K562 (cell line): ENCODE results near the gene BMPER. TPM values are rescaled to one million over a fixed set of nuclear protein-coding genes. Genes with fewer than 3 reads are reported as not detected.

ENCODE experiments used
- ATAC-seq: fragments of 200-7000 bp; cut with Tn5 transposase; 3 replicates; pipeline ENCODE4 v1.9.1; 2020; ENCODE audit warnings: moderate library complexity
- BruUV-seq: library from RNA; stranded (reverse); fragments of 400-500 nt; replicated peaks from 2 replicates; lab custom pipeline; 2021; lab: Mats Ljungman, UMichigan
- CTCF ChIA-PET: fragments of 300-600 bp; formaldehyde crosslinking; extraction: SDS; loops from one replicate; lab custom pipeline; 2021; ENCODE audit warnings: low intra/inter-chr PET ratio; lab: Yijun Ruan, JAX
- POLR2A ChIA-PET: fragments of 300-600, 350-650 bp; sonication (Branson Sonifier 250); formaldehyde crosslinking; extraction: SDS; loops from one replicate; lab custom pipeline; 2021; ENCODE audit warnings: antibody characterized with exemption, inconsistent platforms; lab: Yijun Ruan, JAX
- DNase-seq, 4 experiments: peaks; one replicate each; pipeline versions ENCODE4 v3.0.0 to v3.0.0-alpha.2; 2011 to 2018; ENCODE audit warnings: low spot score in 3 of 4, mixed read lengths in 3 of 4; ENCODE audit errors: extremely low read depth in 1 of 4
- FAIRE-seq: peaks from 2 replicates; lab custom pipeline; 2011; peaks lifted over from hg19 to GRCh38; lab: Jason Lieb, UNC
- H2AFZ ChIP-seq: 2 replicates; pipeline ENCODE4 v1.6.0; 2011; ENCODE audit warnings: low read depth, low read length, control low read depth, inconsistent platforms
- H3K27ac ChIP-seq: fragments of 200-600 bp; 3 replicates; pipeline ENCODE4 v1.8.0; 2011; ENCODE audit warnings: low read depth, mild to moderate bottlenecking, control low read depth, inconsistent platforms, low read length, moderate library complexity, mixed read lengths; ENCODE audit errors: extremely low read depth
- H3K27me3 ChIP-seq, 2 experiments: fragments of 300-600 bp in 1 of 2; 2 replicates in 1 of 2; 3 replicates in 1 of 2; pipeline versions ENCODE4 v1.6.0 to v1.8.0; 2011; ENCODE audit warnings: inconsistent platforms in 2 of 2, low read length in 2 of 2, mild to moderate bottlenecking in 1 of 2, mixed read lengths in 1 of 2, moderate library complexity in 1 of 2; ENCODE audit not compliant: control insufficient read depth in 2 of 2, insufficient read depth in 2 of 2
- H3K36me3 ChIP-seq: fragments of 300-600 bp; 3 replicates; pipeline ENCODE4 v1.8.0; 2011; ENCODE audit warnings: mild to moderate bottlenecking, low read length, inconsistent platforms; ENCODE audit not compliant: control insufficient read depth, insufficient read depth
- H3K4me1 ChIP-seq, 2 experiments: fragments of 200-600 bp in 1 of 2; replicated peaks in 1 of 2; 2 replicates in 1 of 2; 3 replicates in 1 of 2; pipeline versions ENCODE4 v1.5.1 to v1.8.0; 2011; ENCODE audit warnings: inconsistent platforms in 2 of 2, low read length in 2 of 2, mild to moderate bottlenecking in 1 of 2, mixed read lengths in 1 of 2, moderate library complexity in 1 of 2; ENCODE audit not compliant: control insufficient read depth in 2 of 2, insufficient read depth in 2 of 2
- H3K4me2 ChIP-seq: 2 replicates; pipeline ENCODE4 v1.6.1; 2011; ENCODE audit warnings: low read length, control low read depth, inconsistent platforms, mixed read lengths; ENCODE audit not compliant: insufficient read depth
- H3K4me3 ChIP-seq: fragments of 200-600 bp; sonication (generic), shearing (Covaris generic); 2 replicates; pipeline ENCODE4 v1.5.1; 2016; ENCODE audit warnings: control low read depth, inconsistent platforms
- H3K79me2 ChIP-seq: fragments of 200-600 bp; 3 replicates; pipeline ENCODE4 v1.8.0; 2011; ENCODE audit warnings: low read length, inconsistent platforms; ENCODE audit not compliant: control insufficient read depth, insufficient read depth
- H3K9ac ChIP-seq, 2 experiments: 2 replicates each; pipeline versions ENCODE4 v1.6.0 to v1.6.1; 2011; ENCODE audit warnings: low read depth in 2 of 2, low read length in 2 of 2, control low read depth in 1 of 2, inconsistent platforms in 1 of 2, mild to moderate bottlenecking in 1 of 2, mixed read lengths in 1 of 2; ENCODE audit not compliant: insufficient read depth in 1 of 2
- H3K9me1 ChIP-seq: one replicate; pipeline ENCODE4 v1.6.0; 2011; ENCODE audit warnings: inconsistent platforms, mild to moderate bottlenecking, low read length, moderate library complexity; ENCODE audit not compliant: control insufficient read depth, insufficient read depth
- H3K9me3 ChIP-seq: replicated peaks from 2 replicates; pipeline ENCODE4 v1.5.1; 2011; ENCODE audit warnings: low read depth, low read length, inconsistent platforms; ENCODE audit not compliant: control insufficient read depth, insufficient read depth
- H4K20me1 ChIP-seq: replicated peaks from 2 replicates; pipeline ENCODE4 v1.6.1; 2011; ENCODE audit warnings: low read length, inconsistent platforms, mixed read lengths; ENCODE audit not compliant: control insufficient read depth, insufficient read depth
- BCOR ChIP-seq: fragments of 450-650 bp; IDR thresholded peaks from 2 replicates; pipeline ENCODE4 v1.6.1; 2016
- HDAC6 ChIP-seq: IDR thresholded peaks from 2 replicates; pipeline ENCODE4 v1.6.1; 2012; ENCODE audit warnings: low read depth, mild to moderate bottlenecking, control low read depth, inconsistent platforms, low read length, moderate library complexity
- JUNB ChIP-seq: fragments of 450-650 bp; formaldehyde crosslinking; conservative IDR thresholded peaks from 2 replicates; pipeline ENCODE4 v1.4.0; 2020; ENCODE audit warnings: mild to moderate bottlenecking
- MCM5 ChIP-seq: fragments of 450-650 bp; IDR thresholded peaks from 2 replicates; pipeline ENCODE4 v1.6.1; 2016; ENCODE audit warnings: low read depth
- MCM7 ChIP-seq, 2 experiments: fragments of 450-650 bp; IDR thresholded peaks; 2 replicates each; pipeline ENCODE4 v1.6.1; 2016 to 2018
- SAFB ChIP-seq: fragments of 200-400 bp; formaldehyde crosslinking; IDR thresholded peaks from 2 replicates; pipeline ENCODE4 v1.6.1; 2017; ENCODE audit warnings: low read depth, low read length, borderline replicate concordance
- SMAD1 ChIP-seq: fragments of 150-350 bp; IDR thresholded peaks from 2 replicates; pipeline ENCODE4 v1.6.1; 2014; ENCODE audit warnings: low read length, low read depth; ENCODE audit not compliant: partially characterized antibody
- SMAD4 ChIP-seq: fragments of 250-450 bp; sonication (Bioruptor Pico); conservative IDR thresholded peaks from 2 replicates; pipeline ENCODE4 v1.8.0; 2021; ENCODE audit warnings: inconsistent platforms, mild to moderate bottlenecking, moderate library complexity
- SMC3 ChIP-seq: conservative IDR thresholded peaks from 2 replicates; pipeline ENCODE4 v1.6.1; 2011; ENCODE audit warnings: low read depth, low read length, improper control_type of control experiment; ENCODE audit not compliant: insufficient read depth
- TBL1XR1 ChIP-seq, 2 experiments: IDR thresholded peaks; 2 replicates each; pipeline ENCODE4 v1.6.1; 2012; ENCODE audit warnings: improper control_type of control experiment in 2 of 2, low read length in 2 of 2, mild to moderate bottlenecking in 1 of 2
- THRAP3 ChIP-seq: fragments of 450-650 bp; IDR thresholded peaks from 2 replicates; pipeline ENCODE4 v1.6.1; 2016; ENCODE audit warnings: mild to moderate bottlenecking, inconsistent platforms, borderline replicate concordance
- U2AF1 ChIP-seq: fragments of 200-400 bp; formaldehyde crosslinking; optimal IDR thresholded peaks from 2 replicates; pipeline ENCODE3; 2017; ENCODE audit warnings: mild to moderate bottlenecking, low read depth, low read length, moderate library complexity
- ZC3H4 ChIP-seq: sonication (generic); formaldehyde crosslinking; IDR thresholded peaks from 2 replicates; pipeline ENCODE4 v1.9.0; 2021; ENCODE audit warnings: missing genetic modification reagents, borderline replicate concordance
- WGBS: fragments of 100-300 bp; shearing (Covaris generic); methylation state at CpG from one replicate; pipeline ENCODE4 v1.1.6; 2016; ENCODE audit warnings: low coverage, mixed read lengths; ENCODE audit not compliant: insufficient coverage; ENCODE audit errors: missing lambda C conversion rate; 5-methylcytosine and 5-hydroxymethylcytosine counted together
- in situ Hi-C: fragments of 300-500 bp; cut with MboI; formaldehyde crosslinking; loops from 4 replicates; pipeline ENCODE4 v1.15.0; 2018; ENCODE audit warnings: inconsistent platforms, mixed read lengths
- intact Hi-C: fragments of 100-400 bp; cut with micrococcal nuclease; formaldehyde crosslinking; loops from 2 replicates; pipeline ENCODE4 v1.14.2; 2022
- polyA plus RNA-seq, 8 experiments: library from polyadenylated mRNA; depleted of rRNA in 4 of 8; stranded (reverse) in 5 of 8; unstranded in 3 of 8; fragments of >200 nt; fragmentation: Nextera tagmentation in 2 of 8; fragmentation: Illumina TruSeq in 1 of 8; extraction: Ambion mirVana in 2 of 8; extraction: Trizol in 1 of 8; gene quantifications; 2 replicates each; pipeline versions ENCODE4 v1.2.1 to v1.2.3, GENCODE V29; 2011 to 2014; ENCODE audit warnings: inconsistent platforms in 1 of 8, missing spikeins in 1 of 8
- total RNA-seq, 7 experiments: library from RNA; depleted of rRNA in 6 of 7; stranded (reverse); fragments of >200 nt in 6 of 7; fragmentation: Illumina TruSeq in 2 of 7; extraction: Trizol in 2 of 7; gene quantifications; 2 replicates each; pipeline versions ENCODE4 v1.2.1 to v1.2.3, GENCODE V29; 2011 to 2021; ENCODE audit warnings: low replicate concordance in 1 of 7
- TF ChIP-seq, protein P1 (sequence below), 2 experiments: IDR thresholded peaks; 2 replicates each; pipeline ENCODE4 v1.6.1; 2011; ENCODE audit warnings: borderline replicate concordance in 1 of 2, control low read depth in 1 of 2, low read depth in 1 of 2, low read length in 1 of 2, mild to moderate bottlenecking in 1 of 2, mixed read lengths in 1 of 2, moderate library complexity in 1 of 2; ENCODE audit not compliant: insufficient read depth in 1 of 2, insufficient read length in 1 of 2, poor library complexity in 1 of 2, severe bottlenecking in 1 of 2; ENCODE audit errors: extremely low read depth in 1 of 2
- TF ChIP-seq, protein P2 (sequence below): sonication (generic); formaldehyde crosslinking; IDR thresholded peaks from 2 replicates; pipeline ENCODE4 v1.9.0; 2022; ENCODE audit warnings: mild to moderate bottlenecking, missing genetic modification reagents

The BMPER gene
- total and polyA plus RNA-seq, 9 of the 15 experiments (the other 6 are each of a cell fraction or from before 2014, with no cell fraction given): not detected

DNA sequence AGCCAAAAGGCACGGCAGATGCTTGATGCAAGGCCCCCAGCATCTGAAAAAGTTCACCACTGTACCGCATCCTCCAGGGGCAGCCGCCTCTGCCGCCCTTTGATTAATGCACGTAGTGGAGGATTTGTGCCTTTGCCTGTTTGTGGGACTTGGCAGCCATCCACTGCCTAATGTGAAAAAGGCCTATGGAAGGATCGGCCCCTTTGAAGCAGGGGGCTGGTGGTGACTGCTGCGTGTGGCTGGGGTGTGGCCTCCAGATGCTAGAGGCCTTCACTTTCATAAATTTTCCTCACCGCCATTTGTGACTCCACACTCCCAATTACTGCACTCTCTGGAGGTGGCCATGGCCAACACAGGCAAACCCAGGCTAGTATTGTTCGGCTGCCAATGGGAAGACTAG lies 226.0 kb downstream of the BMPER start:
- TF ChIP-seq HDAC6: no peak
- no peak for TF ChIP-seq JUNB (CRISPR knock-in tag)
- TF ChIP-seq TBL1XR1 (IDR thresholded peaks at IDR 0.05; ENCODE audit: low read length in 2 of 2): no peak
- TF ChIP-seq, all 486 proteins: peak for 0
- no TSS peak for BruUV-seq
- FAIRE-seq: no peak

DNA sequence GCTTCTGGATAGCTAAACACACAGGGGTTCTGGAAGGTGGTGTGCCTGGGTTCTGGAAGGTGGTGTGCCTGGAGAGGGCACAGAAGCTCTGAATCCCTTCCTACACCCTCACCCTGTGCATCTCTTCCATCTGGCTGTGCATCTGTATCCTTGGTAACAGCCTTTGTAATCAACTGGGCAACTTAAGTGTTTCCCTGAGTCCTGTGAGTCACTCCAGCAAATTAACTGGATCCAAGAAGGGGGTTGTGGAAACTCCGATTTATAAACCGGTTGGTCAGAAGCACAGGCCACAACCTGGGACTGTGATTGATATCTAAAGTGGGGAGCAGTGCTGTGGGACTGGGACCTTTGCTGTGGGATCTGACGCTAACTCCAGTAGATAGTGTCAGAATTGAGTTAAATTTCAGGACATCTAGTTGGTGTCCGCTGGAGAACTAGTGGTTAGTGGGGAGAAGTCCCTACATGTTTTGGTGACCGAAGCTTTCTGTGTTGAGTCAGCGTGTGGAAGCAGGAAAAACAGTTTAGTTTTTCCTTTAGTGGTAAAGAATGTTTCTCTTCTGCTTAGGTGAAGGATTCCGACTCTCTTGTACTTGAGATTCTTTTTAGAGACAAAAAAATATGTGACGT lies 228.1 kb downstream of the BMPER start:
- in situ Hi-C loops (no loop called here), intact Hi-C loops (no loop called here)
- ChIA-PET CTCF (no interaction called here), POLR2A (no interaction called here)
- ATAC-seq (no peak), DNase-seq (no peak), FAIRE-seq (no peak)
- 0% methylated on average over 8 of the region's 8 CpGs for WGBS
- H3K27me3 ChIP-seq: no peaks in the 10 kb centered on the region
- no peak overlapping the region for H2AFZ ChIP-seq
- 0 out of 2 replicates have a peak, but pooled peaks cover 5% of the 10 kb centered on the region for H3K9me3 ChIP-seq
- H4K20me1 ChIP-seq: no peaks in the 10 kb centered on the region
- H3K9ac ChIP-seq: no peak overlapping the region
- no TSS peak for BruUV-seq
- H3K4me1 ChIP-seq: no peaks in the 10 kb centered on the region
- no peak overlapping the region for H3K4me2 ChIP-seq
- no peaks in the 10 kb centered on the region for H3K79me2 ChIP-seq
- no peaks in the 10 kb centered on the region for H3K36me3 ChIP-seq
- no peak overlapping the region for H3K27ac ChIP-seq
- no peaks in the 10 kb centered on the region for H3K9me1 ChIP-seq
- H3K4me3 ChIP-seq: no peak overlapping the region
- TF ChIP-seq SAFB (no peak), ZC3H4 (CRISPR knock-in tag) (no peak), U2AF1 (no peak), SMC3 (no peak), SMAD1 (no peak), THRAP3 (no peak), BCOR (no peak), MCM7 (IDR thresholded peaks at IDR 0.05) (no peak), MCM5 (no peak), SMAD4 (CRISPR knock-in tag) (no peak)
- TF ChIP-seq, protein P1, sequence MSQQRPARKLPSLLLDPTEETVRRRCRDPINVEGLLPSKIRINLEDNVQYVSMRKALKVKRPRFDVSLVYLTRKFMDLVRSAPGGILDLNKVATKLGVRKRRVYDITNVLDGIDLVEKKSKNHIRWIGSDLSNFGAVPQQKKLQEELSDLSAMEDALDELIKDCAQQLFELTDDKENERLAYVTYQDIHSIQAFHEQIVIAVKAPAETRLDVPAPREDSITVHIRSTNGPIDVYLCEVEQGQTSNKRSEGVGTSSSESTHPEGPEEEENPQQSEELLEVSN (IDR thresholded peaks at IDR 0.05; ENCODE audit: borderline replicate concordance in 1 of 2, extremely low read depth in 1 of 2, insufficient read depth in 1 of 2, insufficient read length in 1 of 2, low read depth in 1 of 2, low read length in 1 of 2, poor library complexity in 1 of 2, severe bottlenecking in 1 of 2): no peak
- TF ChIP-seq, protein P2, sequence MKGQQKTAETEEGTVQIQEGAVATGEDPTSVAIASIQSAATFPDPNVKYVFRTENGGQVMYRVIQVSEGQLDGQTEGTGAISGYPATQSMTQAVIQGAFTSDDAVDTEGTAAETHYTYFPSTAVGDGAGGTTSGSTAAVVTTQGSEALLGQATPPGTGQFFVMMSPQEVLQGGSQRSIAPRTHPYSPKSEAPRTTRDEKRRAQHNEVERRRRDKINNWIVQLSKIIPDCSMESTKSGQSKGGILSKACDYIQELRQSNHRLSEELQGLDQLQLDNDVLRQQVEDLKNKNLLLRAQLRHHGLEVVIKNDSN (CRISPR knock-in tag): no peak

More for the DNA sequence above, 226.0 kb downstream of the BMPER start:
- DNase-seq: no peak
- no peak for ATAC-seq
- intact Hi-C loops (no loop called here), in situ Hi-C loops (no loop called here)
- Histone ChIP-seq H3K4me2 (no peak overlapping the region), H3K4me3 (no peak overlapping the region), H3K4me1 (no peaks in the 10 kb centered on the region), H3K36me3 (no peaks in the 10 kb centered on the region), H3K9ac (no peak overlapping the region), H2AFZ (no peak overlapping the region), H3K9me1 (no peaks in the 10 kb centered on the region), H3K27ac (no peak overlapping the region), H4K20me1 (no peaks in the 10 kb centered on the region), H3K27me3 (no peaks in the 10 kb centered on the region), H3K9me3 (0 out of 2 replicates have a peak, but pooled peaks cover 4% of the 10 kb centered on the region), H3K79me2 (no peaks in the 10 kb centered on the region)
- ChIA-PET CTCF (no interaction called here), POLR2A (no interaction called here)
- WGBS: 1% methylated on average over 9 of the region's 9 CpGs
